ENCODE measurements around the gene OS9. TPM values are rescaled to one million over a fixed set of nuclear protein-coding genes. Genes with fewer than 3 reads are reported as not detected.
"Not testable (repeated sequence)": the region's sequence is repeated elsewhere in the genome, so short reads cannot be mapped to it uniquely, and the experiment has no call there.

The OS9 gene
- total RNA-seq, 8 experiments from 2014 or later, result 94.0 to 297 (median 134) TPM

- in situ Hi-C loops (cut with MboI; ENCODE audit: low pct_unique_long_range_greater_than_20kb in 2 of 9, low sequenced_read_pairs in 9 of 9, unreplicated experiment in 9 of 9), result no loop called here
- 57 to 100% (median 82%) methylated on average over 1 to 5 of the region's 11 CpGs; no CpG with 5 or more reads in 4 of the 10 experiments for WGBS, 10 experiments
- Histone ChIP-seq H3K4me3 (no peak overlapping the region), H3K4me1 (replicated peaks in 1 of 2) (no peaks in the 10 kb centered on the region), H3K27ac (no peak overlapping the region)
- peak in 1 of 8 experiments; percentile 8 for ATAC-seq (replicated peaks in 6 of 8)
Observed at GRCh38 chr12:57720606-57721595, 27.0 kb downstream of the OS9 start.

DNA sequence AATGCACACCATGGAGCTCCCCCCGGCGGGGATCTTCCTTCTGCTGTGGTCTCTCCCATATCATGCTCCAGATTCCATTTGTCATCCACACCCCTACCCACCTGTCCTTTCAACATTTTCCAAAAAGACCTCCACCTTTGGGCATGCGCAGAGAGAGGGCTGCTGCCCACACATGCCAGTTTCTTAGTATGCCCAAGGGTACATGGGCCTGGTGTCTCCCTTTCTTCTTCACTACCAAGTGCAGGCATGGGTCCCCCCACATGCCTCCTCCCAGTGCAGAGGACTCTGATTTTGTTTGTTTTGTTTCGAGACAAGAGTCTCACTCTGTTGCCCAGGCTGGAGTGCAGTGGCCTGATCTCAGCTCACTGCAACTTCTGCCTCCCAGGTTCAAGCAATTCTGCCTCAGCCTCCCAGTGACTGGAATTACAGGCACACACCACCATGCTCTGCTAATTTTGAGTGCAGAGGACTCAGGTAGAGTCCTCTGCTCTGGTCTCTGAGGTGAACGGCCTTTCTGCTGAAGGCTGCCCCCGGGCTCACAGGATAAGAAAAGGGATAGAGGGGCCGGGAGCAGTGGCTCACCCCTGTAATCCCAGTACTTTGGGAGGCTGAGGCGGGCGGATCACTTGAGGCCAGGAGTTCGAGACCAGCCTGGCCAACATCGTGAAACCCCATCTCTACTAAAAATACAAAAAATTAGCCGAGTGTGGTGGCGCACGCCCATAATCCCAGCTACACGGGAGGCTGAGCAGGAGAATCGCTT lies 28.1 kb downstream of the OS9 start:
- H3K4me3 ChIP-seq; H3K27ac ChIP-seq; ATAC-seq (replicated peaks in 6 of 8); in situ Hi-C loops (cut with MboI; ENCODE audit: low pct_unique_long_range_greater_than_20kb in 2 of 9, low sequenced_read_pairs in 9 of 9, unreplicated experiment in 9 of 9); H3K4me1 ChIP-seq (replicated peaks in 1 of 2): not testable (repeated sequence)
- 84 to 100% (median 97%) methylated on average over 1 to 15 of the region's 16 CpGs; no CpG with 5 or more reads in 1 of the 10 experiments for WGBS, 10 experiments

GRCh38 chr12:57722716-57723629 lies 29.0 kb downstream of the OS9 start:
- WGBS, 10 experiments, result 0 to 90% (median 58%) methylated on average over 1 to 7 of the region's 11 CpGs; no CpG with 5 or more reads in 2 of the 10 experiments
- no peak for ATAC-seq (replicated peaks in 6 of 8)
- peaks cover 0 to 6% of the 10 kb centered on the region in 2 donors for H3K4me1 ChIP-seq (replicated peaks in 1 of 2)
- in situ Hi-C loops (cut with MboI; ENCODE audit: low pct_unique_long_range_greater_than_20kb in 2 of 9, low sequenced_read_pairs in 9 of 9, unreplicated experiment in 9 of 9), result no loop called here
- no peak overlapping the region for H3K4me3 ChIP-seq
- H3K27ac ChIP-seq, result no peak overlapping the region

GRCh38 chr12:57723630-57723962 lies 29.7 kb downstream of the OS9 start:
- Histone ChIP-seq H3K4me1 (replicated peaks in 1 of 2) (peaks cover 0 to 6% of the 10 kb centered on the region in 2 donors), H3K4me3 (no peak overlapping the region), H3K27ac (no peak overlapping the region)
- 60 to 86% (median 80%) methylated on average over 1 to 2 of the region's 2 CpGs; no CpG with 5 or more reads in 5 of the 10 experiments for WGBS, 10 experiments
- in situ Hi-C loops (cut with MboI; ENCODE audit: low pct_unique_long_range_greater_than_20kb in 2 of 9, low sequenced_read_pairs in 9 of 9, unreplicated experiment in 9 of 9), result no loop called here
- no peak for ATAC-seq (replicated peaks in 6 of 8)

GRCh38 chr12:57724003-57724935 lies 30.3 kb downstream of the OS9 start:
- no peak for ATAC-seq (replicated peaks in 6 of 8)
- in situ Hi-C loops (cut with MboI; ENCODE audit: low pct_unique_long_range_greater_than_20kb in 2 of 9, low sequenced_read_pairs in 9 of 9, unreplicated experiment in 9 of 9), result no loop called here
- 20 to 100% (median 84%) methylated on average over 1 to 4 of the region's 12 CpGs; no CpG with 5 or more reads in 1 of the 10 experiments for WGBS, 10 experiments
- no peak overlapping the region for H3K4me3 ChIP-seq
- no peak overlapping the region for H3K27ac ChIP-seq
- H3K4me1 ChIP-seq (replicated peaks in 1 of 2), result peaks cover 0 to 6% of the 10 kb centered on the region in 2 donors

- in situ Hi-C loops (cut with MboI; ENCODE audit: low pct_unique_long_range_greater_than_20kb in 2 of 9, low sequenced_read_pairs in 9 of 9, unreplicated experiment in 9 of 9), result no loop called here
- no peak for ATAC-seq (replicated peaks in 6 of 8)
- Histone ChIP-seq H3K4me3 (no peak overlapping the region), H3K27ac (no peak overlapping the region), H3K4me1 (replicated peaks in 1 of 2) (peaks cover 0 to 6% of the 10 kb centered on the region in 2 donors)
- WGBS, 10 experiments, result 0 to 50% (median 0%) methylated on average over 1 to 3 of the region's 11 CpGs; no CpG with 5 or more reads in 7 of the 10 experiments
Observed at GRCh38 chr12:57724936-57725740, 31.2 kb downstream of the OS9 start.

DNA sequence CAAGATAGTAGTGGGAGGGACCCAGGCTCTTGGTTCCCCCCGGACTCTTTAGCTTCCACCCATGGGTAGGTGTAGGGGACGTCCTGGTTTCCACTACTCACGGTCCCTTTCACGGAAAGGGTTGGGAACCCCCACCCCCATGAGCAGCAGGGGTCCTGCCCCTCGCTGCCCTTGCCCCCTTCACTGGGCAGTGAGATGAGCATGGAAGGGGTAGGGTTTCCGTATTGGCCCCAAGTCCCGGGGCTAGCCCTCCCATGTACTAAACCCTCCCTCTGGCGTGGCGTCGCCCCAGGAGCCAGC lies 31.9 kb downstream of the OS9 start:
- in situ Hi-C loops (cut with MboI; ENCODE audit: low pct_unique_long_range_greater_than_20kb in 2 of 9, low sequenced_read_pairs in 9 of 9, unreplicated experiment in 9 of 9), result no loop called here
- Histone ChIP-seq H3K4me3 (peak overlapping the region; percentile 32 to 52 (median 47)), H3K27ac (peak overlapping the region; percentile 61 to 79), H3K4me1 (replicated peaks in 1 of 2) (peaks cover 0 to 6% of the 10 kb centered on the region in 2 donors)
- WGBS, 10 experiments, result 0% methylated on average over 2 of the region's 10 CpGs; no CpG with 5 or more reads in 9 of the 10 experiments
- ATAC-seq (replicated peaks in 6 of 8), result peak in 3 of 8 experiments; percentile 0 to 1 (median 1)

GRCh38 chr12:57726151-57726883 lies 32.4 kb downstream of the OS9 start:
- peak overlapping the region; percentile 32 to 52 (median 47) for H3K4me3 ChIP-seq
- peak; percentile 82 to 91 (median 86) for ATAC-seq (replicated peaks in 6 of 8)
- peaks cover 0 to 6% of the 10 kb centered on the region in 2 donors for H3K4me1 ChIP-seq (replicated peaks in 1 of 2)
- whole genome bisulfite sequencing, 10 experiments, result 0 to 23% (median 8%) methylated on average over 1 to 6 of the region's 79 CpGs; no CpG with 5 or more reads in 7 of the 10 experiments
- H3K27ac ChIP-seq, result peak overlapping the region; percentile 61 to 79
- in situ Hi-C loops (cut with MboI; ENCODE audit: low pct_unique_long_range_greater_than_20kb in 2 of 9, low sequenced_read_pairs in 9 of 9, unreplicated experiment in 9 of 9), result no loop called here

GRCh38 chr12:57726884-57727757 lies 33.2 kb downstream of the OS9 start:
- in situ Hi-C loops (cut with MboI; ENCODE audit: low pct_unique_long_range_greater_than_20kb in 2 of 9, low sequenced_read_pairs in 9 of 9, unreplicated experiment in 9 of 9), result no loop called here
- H3K4me3 ChIP-seq, result peak overlapping the region; percentile 32 to 52 (median 47)
- peak overlapping the region; percentile 61 to 79 for H3K27ac ChIP-seq
- ATAC-seq (replicated peaks in 6 of 8), result peak; percentile 18 to 73 (median 62)
- H3K4me1 ChIP-seq (replicated peaks in 1 of 2), result peaks cover 0 to 6% of the 10 kb centered on the region in 2 donors
- 10 to 72% (median 32%) methylated on average over 3 to 41 of the region's 76 CpGs; no CpG with 5 or more reads in 3 of the 10 experiments for WGBS, 10 experiments
